ENCODE data around the gene GNG11. TPM values are rescaled to one million over a fixed set of nuclear protein-coding genes. Genes with fewer than 3 reads are reported as not detected.

The GNG11 gene
- total and polyA plus RNA-seq, 2 experiments from 2014 or later = 1.6 to 6.3 TPM

GRCh38 chr7:93977211-93977950, 55.8 kb downstream of the GNG11 start:
- DNase-seq (ENCODE audit: low spot score) (no peak), ATAC-seq (no peak)
- H3K27ac Mint-ChIP-seq = no peak overlapping the region
- Histone ChIP-seq H3K36me3 (ENCODE audit: insufficient read depth) (no peaks in the 10 kb centered on the region), H3K9me2 (ENCODE audit: insufficient read depth) (peaks cover 5% of the 10 kb centered on the region; the same call in 1 of the 2 replicates), H3K4me1 (ENCODE audit: insufficient read depth) (peaks cover 30% of the 10 kb centered on the region), H3K79me2 (replicated peaks; ENCODE audit: insufficient read depth) (no peaks in the 10 kb centered on the region), H2AFZ (no peak overlapping the region), H3K27me3 (ENCODE audit: insufficient read depth) (no peaks in the 10 kb centered on the region), H3F3A (replicated peaks; ENCODE audit: low read depth) (no peaks in the 10 kb centered on the region), H3K4me3 (no peak overlapping the region), H3K4me2 (no peak overlapping the region), H4K20me1 (replicated peaks; ENCODE audit: insufficient read depth) (no peaks in the 10 kb centered on the region), H3K27ac (ENCODE audit: low read depth) (no peak overlapping the region)
- peaks cover 40% of the 10 kb centered on the region for H3K4me1 Mint-ChIP-seq
- TF ChIP-seq JUNB (IDR thresholded peaks at IDR 0.05; ENCODE audit: unreplicated experiment) (no peak), ZNF114 (CRISPR knock-in tag; IDR thresholded peaks at IDR 0.05) (no peak), CTCF (conservative IDR thresholded peaks at IDR 0.05; ENCODE audit: low read depth in 2 of 2) (no peak), EZH2phosphoT487 (IDR thresholded peaks at IDR 0.05; ENCODE audit: unreplicated experiment) (no peak), CREB1 (CRISPR knock-in tag; IDR thresholded peaks at IDR 0.05; ENCODE audit: low read depth) (no peak), ZNF331 (CRISPR knock-in tag; IDR thresholded peaks at IDR 0.05; ENCODE audit: low read depth) (no peak), POLR2AphosphoS5 (IDR thresholded peaks at IDR 0.05; ENCODE audit: low read depth) (no peak), STAT1 (IDR thresholded peaks at IDR 0.05; ENCODE audit: unreplicated experiment) (no peak), ZNF462 (CRISPR knock-in tag; IDR thresholded peaks at IDR 0.05) (no peak), NANOG (IDR thresholded peaks at IDR 0.05; ENCODE audit: borderline replicate concordance) (no peak), EZH2 (IDR thresholded peaks at IDR 0.05; ENCODE audit: low read depth, unreplicated experiment) (no peak), REST (IDR thresholded peaks at IDR 0.05; ENCODE audit: unreplicated experiment) (no peak)
- H3K36me3 Mint-ChIP-seq (ENCODE audit: low read depth) = no peaks in the 10 kb centered on the region
- H3K4me3 Mint-ChIP-seq = no peak overlapping the region
- no peaks in the 10 kb centered on the region for H3K9me3 Mint-ChIP-seq
- no peaks in the 10 kb centered on the region for H3K27me3 Mint-ChIP-seq (ENCODE audit: insufficient read depth, low read depth, poor library complexity)

Measured in GM23338 (cell line).